LNCaP clone FGC (cell line): ENCODE data around the gene OR52R1.

ENCODE experiments used
- DNase-seq: peaks from one replicate; pipeline ENCODE4 v3.0.0-alpha.2; 2011; ENCODE audit warnings: low read depth
- H3K4me3 ChIP-seq: 2 replicates; pipeline ENCODE4 v1.5.1; 2011; ENCODE audit warnings: mild to moderate bottlenecking, low read depth, low read length, control low read depth
- CTCF ChIP-seq: IDR thresholded peaks from 2 replicates; pipeline ENCODE4 v1.5.1; 2012; ENCODE audit warnings: mild to moderate bottlenecking; ENCODE audit not compliant: control insufficient read depth, insufficient read depth; ENCODE audit errors: extremely low read depth

The OR52R1 gene

GRCh38 chr11:4804280-4804679, at the start of gene OR52R1:
OR52R1 (minus strand) TSS chr11:4804380; CDS start chr11:4804380, 0 bp downstream.
- no peak for TF ChIP-seq CTCF
- no peak within 1 kb of the TSS for H3K4me3 ChIP-seq
- DNase-seq = no peak

GRCh38 chr11:4851033-4851432, 46.9 kb upstream of the OR52R1 start:
- no peak for TF ChIP-seq CTCF
- no peak overlapping the region for H3K4me3 ChIP-seq
- DNase-seq = no peak

GRCh38 chr11:4848908-4849532, 44.8 kb upstream of the OR52R1 start, which contains the start of gene OR51S1:
OR51S1 (minus strand) TSS chr11:4849208; CDS start chr11:4849208, 0 bp downstream.
- TF ChIP-seq CTCF = no peak
- no peak for DNase-seq
- no peak within 1 kb of the TSS for H3K4me3 ChIP-seq

- no peak overlapping the region for H3K4me3 ChIP-seq
- TF ChIP-seq CTCF = no peak
- DNase-seq = peak; percentile 46
Observed at GRCh38 chr11:4839851-4840549, 35.8 kb upstream of the OR52R1 start.

GRCh38 chr11:4830909-4831308, 26.7 kb upstream of the OR52R1 start:
- DNase-seq = no peak
- H3K4me3 ChIP-seq = no peak overlapping the region
- TF ChIP-seq CTCF = no peak

GRCh38 chr11:4830346-4830745, 26.2 kb upstream of the OR52R1 start:
- H3K4me3 ChIP-seq = no peak overlapping the region
- no peak for DNase-seq
- no peak for TF ChIP-seq CTCF
